HG03439 (cell line): ENCODE results near the gene CHST10.

Source experiments
- ATAC-seq: cut with Tn5 transposase; IDR thresholded peaks from one replicate; pipeline ENCODE4 v1.9.1; 2021; ENCODE audit warnings: mild to moderate bottlenecking, moderate library complexity; ENCODE audit not compliant: unreplicated experiment

CHST10 gene

DNA sequence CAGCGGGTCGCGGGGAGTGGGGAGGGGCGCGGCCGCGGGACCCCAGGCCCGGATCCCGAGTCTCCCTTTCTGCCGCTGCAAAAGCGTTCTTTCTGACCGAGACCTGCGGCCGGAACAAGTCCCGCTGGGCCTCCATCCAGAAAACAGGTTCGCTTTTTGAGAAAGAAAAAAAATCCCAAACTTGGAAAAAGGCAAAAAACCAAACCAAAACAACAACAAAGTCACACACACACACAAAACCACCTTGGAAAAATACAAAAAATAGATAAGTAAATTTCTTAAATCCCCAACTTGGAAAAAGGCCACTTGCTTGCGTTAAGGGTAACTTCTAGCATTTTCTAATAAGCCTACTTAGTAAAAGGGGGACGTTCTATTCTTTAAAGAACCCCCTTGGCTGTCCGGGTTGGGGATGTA is 250 bp upstream of the CHST10 start:
- no peak for ATAC-seq

DNA sequence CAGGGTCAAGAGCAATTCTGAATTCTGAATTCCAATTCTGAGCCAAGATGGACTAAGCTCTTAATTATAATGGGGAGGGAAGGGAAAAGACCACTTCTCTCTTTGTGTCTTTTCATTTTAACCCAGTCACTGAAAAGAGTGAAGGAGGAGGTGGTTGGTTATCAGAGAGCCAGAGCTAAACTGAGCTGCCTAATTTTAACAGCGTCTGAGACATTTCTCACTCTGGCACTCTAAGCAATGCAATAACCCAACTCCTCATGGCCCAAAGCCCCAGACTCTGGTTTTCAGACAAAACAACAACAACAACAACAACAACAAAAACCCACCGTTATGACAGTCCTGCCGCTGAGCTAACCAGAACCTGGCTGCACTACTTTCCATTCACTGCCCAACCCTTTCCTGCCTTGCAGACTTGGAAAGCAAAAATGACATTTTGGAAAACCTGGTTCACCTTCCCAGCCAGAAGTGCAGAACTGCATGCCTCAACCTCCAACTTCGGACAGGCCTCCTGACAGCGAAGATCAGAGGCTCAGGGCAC is 1.0 kb downstream of the CHST10 start:
- ATAC-seq: no peak

DNA sequence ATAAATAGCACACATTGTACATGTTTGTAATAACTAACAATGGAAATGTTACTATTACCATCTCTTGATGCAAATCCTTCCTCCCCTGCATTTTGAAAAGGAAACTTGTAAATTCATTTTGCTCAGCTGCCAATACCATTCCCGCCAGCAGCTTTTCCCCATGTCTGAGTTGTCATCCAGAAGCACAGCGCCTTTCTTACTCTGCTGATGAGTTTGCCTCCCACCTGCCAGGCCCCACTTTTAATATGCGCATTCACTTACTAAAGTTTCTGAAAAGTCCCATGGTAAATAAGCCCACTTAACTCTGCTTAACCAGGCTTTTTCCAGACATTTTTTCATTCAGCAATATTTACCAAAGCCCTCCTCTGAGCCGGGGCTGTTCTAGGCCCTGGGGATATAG is 3.9 kb downstream of the CHST10 start:
- no peak for ATAC-seq

DNA sequence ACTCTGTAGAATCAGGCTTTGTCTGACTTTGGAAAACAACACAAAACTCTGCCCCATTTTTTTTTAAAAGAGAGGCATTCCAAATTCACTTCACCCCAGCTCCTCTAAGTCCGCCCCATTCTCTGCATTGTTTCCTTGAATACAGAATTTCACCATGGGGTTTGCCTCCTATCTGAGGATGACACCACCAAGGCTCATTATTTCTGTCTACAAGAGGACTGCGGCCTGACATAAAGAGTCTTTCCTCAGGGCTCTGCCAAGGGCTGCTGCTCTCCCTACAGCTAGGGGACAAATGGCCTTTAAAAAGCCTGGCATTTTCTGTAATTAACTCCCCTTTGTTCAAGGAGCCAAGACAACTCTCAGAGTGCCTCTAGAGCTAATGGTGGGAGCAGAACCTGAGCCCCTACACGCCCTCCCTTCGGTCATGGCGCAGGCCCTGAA is 4.6 kb downstream of the CHST10 start:
- no peak for ATAC-seq

DNA sequence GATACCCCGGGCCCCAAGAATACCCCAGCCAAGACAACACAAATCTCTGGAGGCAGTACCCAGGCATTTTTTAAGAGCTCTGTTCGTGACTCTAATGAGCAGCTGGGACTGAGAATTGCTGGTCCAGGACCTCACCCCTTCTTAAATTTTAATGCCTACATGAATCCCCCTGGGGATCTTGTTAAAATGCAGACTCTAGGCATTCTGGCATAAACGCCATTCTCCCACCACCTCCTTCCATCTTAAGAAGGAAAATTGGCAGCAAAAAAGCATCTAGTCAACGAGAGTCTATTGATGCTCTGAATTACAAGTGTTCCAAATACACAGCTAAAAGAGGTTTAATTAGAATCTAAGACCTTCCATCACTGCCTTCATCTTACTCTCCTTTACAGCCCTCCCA is 5.0 kb downstream of the CHST10 start:
- ATAC-seq: no peak

DNA sequence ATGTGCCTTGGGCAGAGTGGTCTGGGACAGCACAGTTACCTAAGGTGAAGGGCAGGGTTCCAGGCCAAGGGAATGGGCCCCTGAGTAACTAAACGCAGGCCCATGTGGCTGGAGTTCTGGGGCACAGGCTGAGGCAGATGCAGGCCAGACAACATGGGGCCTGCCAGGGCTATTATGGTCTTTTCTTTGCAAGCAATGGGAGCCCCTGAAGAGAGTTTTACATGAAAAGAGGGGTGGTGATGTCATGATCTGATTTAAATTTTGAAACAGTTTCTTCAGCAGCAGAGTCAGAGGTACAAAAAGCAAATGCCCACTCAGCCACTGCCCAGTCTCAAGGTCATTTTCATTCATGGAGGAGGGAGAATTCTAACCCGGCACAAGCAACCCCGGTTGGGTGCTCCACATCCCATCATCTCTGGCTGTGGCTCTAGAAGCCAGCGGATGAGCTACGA is 5.6 kb downstream of the CHST10 start:
- ATAC-seq: no peak

DNA sequence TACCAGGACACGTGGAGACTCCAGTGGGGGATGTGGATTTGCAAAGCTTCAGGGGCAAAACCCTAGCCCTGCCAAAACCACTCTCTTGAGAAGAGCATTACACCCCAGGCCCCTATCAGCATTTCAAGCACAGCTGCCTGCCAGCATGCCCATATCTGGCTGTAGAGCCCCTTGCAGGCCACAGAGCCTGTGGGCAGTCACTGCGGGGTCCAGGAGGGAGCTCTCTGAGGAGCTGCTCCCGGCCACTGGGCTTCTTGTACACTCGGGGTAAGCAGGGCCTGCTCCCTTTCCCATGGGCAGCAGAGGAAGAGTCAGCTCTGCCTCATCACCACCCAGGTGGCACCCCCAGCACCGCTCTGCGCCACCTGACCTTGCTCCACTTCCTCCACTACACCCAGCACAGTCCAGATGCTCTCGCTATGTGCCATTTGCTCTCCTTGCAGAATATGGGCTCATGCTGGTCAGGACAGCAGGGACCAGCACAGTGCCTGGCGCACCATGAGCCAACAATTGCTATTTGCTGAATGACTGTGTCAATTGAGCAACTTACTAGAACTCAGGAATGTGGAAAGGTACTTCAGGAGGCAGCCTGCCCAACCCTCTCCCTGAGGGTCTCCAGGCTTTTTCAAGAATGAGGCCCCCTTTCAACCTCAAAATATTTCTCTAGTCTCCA is 7.4 kb downstream of the CHST10 start:
- no peak for ATAC-seq

DNA sequence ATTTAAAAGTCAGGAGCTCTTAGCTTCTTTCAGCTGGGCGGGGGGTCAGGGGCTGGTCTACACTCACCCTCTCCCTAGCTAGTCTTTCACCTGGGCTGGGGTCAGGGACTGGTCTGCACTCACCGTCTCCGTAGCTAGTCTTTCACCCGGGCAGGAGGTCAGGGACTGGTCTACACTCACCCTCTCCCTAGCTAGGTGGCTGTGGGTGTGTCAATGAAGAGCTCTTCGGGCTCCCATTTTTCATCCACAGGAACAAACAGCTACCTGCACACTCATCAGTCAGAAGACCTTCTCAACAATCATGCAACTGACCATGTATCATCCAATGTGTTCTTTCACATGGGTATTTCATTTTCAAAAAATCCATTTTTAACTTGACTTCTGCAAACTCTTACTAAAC is 8.0 kb downstream of the CHST10 start:
- no peak for ATAC-seq

DNA sequence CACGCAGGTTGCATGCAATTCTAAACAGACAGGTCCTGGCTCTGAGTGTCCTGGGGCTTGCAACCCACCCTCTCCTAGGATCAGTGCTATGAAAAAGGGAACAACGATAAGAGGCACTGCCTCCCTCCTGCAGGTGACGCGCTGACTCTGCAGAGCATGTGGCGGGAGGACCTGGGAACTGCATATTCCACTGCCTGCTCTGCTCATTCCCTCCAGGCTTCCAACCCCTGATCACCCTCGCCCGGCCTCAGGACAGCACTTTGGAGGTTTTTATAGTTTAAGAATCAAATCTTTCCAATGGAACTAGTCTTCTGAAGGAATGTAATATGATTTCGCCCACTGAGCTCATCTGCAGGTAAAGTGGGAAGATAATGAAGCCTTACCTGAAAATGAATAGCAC is 8.5 kb downstream of the CHST10 start:
- ATAC-seq: no peak

DNA sequence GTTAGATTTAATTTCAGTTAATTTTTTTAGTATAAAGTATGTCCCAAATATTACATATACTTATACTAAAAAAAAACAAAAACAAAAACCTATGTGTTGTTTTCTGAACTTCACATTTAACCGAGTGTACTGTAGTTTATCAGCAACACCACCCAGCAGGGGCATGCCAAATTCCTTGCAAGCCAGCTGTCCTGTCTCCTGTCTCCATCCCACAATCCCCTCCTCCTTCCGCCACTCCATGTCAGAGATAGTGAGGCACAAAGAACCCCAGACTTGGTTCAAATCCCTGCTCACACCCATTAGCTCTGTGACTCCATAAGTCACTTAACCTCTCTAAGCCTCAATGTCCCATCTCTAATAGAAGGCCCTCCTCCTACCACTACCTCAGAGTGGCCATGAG is 9.4 kb downstream of the CHST10 start:
- ATAC-seq: no peak

DNA sequence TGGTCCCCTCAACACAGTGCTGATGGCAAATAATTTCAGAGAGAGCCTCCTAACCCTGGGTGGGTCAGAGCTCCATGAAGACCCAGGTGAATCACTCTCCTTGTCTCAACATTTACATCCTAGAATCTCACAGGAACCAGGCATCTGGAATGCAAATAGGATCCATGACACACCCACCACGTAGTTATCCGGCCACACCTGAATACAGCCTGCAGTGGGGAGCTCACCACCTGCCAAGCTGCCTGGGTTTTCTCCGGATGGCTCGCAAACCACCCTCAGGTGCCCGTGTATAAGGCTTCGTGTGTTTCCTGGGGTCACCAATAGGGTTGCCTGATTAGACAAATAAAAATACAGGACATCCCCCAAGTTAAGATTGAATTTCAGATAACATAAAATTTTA is 9.9 kb downstream of the CHST10 start:
- no peak for ATAC-seq

DNA sequence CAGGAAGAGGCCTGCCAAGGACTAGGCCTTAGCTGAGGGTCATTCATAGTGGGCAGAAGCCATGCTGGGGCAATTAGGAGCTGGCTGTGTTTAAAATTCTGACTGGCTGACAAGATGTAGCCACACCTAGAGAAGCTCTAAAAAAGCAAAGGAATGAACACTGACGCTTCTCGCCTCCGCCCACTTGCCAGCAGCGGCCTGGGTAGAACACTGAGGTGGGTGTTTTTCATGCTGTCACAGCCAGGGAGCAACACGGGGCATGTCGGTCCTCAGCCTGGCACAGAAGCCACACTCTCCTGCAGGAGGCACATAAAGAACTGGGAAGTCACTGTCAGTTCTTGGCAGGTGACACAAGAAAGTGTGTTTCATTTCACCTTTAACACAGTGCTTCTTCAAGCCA is 10.4 kb downstream of the CHST10 start:
- no peak for ATAC-seq

DNA sequence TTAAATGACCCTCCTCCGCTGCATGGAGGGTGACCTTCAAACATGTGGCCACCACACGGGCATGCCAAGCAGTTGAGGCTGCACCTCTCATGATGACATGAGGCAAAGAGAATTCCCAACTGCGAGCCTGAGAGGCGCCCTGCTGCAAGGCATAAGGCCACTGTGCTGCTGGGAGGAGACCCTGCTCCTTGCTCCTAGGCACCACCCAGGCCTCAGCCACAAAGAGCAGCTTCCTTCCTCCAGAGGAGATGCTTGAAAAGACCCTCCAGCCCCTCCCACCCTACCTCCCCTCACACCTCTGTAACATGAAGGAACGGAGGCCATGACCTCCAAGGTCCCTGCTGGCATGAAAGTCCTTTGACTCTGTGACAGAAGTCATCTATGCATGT is 11.4 kb downstream of the CHST10 start:
- ATAC-seq: no peak

DNA sequence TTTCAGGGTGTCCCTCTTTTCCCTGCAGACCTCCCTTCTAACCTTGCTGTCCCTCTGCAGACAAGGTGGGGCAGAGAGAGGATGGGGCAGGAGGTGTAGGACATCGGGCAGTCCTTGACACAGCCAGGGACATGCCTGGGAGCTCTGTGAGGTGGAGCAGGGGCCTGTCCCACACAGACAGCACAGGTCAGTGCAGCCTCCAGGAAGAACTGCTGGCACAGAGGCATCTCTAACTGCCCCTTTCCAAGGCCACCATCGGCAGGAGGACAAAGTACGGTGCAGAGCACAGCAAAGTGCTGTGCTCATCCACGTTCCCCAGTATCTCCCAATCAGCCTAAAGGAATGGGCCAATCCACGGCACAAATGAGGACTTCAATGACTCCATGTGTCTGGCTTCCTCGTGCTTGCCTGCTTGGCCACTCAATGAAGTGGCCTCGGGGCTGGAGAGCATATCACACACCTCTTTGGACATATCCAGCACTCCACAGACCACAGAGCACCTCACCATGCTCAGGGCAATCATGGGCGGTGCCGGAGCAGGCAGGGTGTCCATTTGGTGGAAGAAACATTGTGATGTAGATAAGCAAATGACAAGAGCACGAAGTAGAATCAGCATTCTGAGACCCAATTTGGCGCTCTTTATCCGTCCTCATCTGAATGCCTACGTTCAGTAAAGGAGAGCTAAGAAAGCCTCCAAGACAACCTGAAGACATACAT is 11.9 kb downstream of the CHST10 start:
- no peak for ATAC-seq

DNA sequence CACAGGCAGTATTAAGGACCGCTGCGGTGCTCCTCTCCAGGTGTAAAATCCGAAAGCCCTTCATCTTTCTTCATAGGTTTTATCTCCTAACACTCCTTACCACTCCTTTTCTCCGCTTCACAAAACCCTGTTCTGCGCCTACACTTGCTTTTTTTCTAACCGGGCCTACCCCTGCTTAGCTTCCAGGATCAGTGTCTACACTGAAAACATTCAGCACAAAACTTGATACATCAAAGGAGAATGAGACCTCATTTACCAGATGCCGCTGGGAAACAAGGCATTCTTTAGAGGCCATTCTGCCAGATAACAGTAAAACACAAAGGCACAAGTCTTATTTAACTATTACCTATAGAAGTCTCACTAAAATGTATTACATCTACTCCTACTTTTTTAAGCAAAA is 13.1 kb downstream of the CHST10 start:
- no peak for ATAC-seq

DNA sequence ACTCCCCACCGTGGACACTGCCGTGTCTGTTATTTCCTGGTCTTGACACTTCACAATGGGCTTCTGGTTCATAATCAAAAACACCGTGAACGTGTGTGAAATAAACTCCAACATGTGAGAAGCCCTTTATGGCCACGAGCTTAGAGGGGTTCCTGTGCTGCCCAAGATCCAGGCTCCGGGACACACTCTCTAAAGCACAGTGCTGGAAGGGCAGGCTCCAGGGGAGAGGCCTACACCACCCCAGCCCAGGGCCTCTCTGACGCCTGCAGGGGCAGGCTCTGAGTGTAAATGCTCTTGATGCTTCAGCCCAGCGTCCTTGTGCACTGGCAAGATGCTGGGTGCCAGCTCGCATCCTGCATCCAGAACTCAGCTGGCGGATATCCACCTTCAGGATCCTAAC is 13.7 kb downstream of the CHST10 start:
- no peak for ATAC-seq

DNA sequence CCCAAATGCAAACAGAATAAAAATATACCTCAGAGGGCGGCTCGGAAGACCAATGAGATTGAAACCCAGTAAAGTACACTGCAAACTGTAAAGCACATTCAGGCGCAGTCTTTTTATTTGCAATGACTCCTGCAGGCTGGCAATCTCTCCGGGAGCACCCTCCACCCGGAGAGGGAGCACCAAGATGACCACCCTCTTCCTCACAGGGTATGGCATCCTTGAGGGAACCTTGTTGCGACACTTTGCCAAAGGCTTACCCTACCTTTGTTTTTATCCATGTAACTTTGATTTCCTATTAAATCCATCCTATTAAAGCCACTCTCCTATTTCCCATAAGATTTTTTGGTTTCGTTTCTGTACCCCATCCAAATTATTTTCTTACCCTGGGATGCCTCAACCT is 16.2 kb downstream of the CHST10 start:
- ATAC-seq: no peak

DNA sequence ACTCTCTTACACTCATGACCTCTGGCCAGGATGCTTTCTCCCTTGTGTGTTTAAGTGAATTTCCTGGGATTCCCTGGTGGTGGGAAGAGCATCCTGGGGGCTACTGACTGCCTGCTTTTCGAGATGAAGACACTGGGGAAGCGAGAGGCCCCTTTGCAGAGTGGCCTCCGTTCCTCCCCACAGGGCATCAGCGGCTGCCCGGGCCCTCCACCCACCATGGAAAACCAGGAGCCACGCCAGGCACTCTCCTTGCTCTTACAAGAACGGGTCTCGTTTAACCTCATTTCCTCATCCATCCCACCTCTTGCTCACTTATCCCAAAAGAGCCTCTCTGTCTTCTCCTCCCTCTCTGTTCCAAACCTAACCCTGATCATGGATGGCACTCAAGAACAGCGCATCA is 17.8 kb downstream of the CHST10 start:
- ATAC-seq: no peak

DNA sequence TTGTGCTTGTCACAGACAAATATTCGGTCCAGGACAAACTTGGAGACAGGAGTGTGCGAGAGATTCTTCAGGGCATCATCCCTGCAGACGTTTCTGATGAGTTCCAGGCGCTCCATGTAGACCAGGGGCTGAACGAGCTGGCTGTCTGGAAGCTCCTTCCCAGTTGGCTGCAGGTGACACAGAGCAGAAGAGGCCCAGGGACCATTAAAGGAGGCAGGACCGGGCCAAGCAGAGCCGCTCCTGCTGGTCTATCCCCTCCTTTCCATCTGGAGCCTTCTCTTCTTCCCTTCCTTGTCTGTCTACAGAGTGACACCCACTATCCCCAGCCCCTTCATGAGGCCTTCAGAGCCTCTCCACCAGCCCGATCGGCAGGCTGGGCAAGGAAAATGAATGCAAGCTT is 19.5 kb downstream of the CHST10 start:
- ATAC-seq: no peak

DNA sequence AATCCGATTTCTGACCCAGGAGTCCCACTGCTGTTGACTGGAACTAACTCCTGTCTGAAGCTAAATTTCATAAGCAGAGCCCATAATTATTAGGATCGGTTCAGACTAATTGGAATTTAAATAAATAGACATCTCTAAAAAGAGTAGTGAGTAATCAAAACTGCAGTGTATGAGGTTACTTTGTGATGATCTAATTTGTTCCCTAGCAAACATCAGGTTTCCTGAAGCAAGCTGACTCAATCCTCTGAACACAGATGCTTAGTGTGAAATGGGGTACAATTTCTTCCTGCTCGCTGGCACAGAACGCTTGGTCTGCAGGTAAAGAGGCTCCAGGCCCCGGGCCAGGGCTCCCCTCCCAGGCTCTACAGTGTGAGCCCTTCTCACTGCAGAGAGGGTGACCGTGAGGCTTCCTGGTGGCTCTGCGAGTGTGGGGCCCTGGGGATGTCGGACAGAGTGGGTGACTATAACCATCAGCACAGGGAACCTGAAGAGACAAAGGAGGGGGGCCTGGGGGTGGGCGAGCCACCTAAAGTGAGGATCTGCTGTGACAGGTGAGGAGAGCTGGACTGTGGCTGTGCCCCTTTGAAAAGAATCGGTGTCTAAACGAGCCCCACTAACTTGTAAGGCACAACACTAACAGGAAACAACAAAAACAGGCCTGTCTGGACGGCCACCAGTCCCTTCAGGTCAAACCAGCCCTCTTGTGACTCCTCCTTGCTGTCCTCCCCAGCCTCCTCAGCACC is 20.2 kb downstream of the CHST10 start:
- ATAC-seq: no peak

DNA sequence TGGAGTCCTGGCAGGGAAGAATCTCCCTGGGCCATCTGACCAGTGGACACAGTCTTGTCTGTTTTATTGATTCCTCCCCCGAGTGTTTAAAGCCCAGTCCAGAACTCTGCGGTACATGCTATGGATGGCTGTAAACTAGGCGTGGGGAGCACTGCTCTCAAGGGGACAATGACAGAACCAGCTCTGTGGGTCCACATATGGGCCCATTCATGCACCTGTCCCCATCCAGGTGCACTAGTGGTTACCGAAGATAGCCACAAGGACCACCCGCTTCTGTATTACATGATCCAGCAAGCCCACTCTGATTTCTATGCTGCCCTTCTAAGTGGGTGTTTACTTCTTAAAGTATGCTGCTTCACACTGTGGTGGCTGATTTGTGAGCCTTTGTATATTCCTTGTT is 21.0 kb downstream of the CHST10 start:
- no peak for ATAC-seq
